SK-N-SH treated with all-trans-retinoic acid at 6 μM for 48 hours (cell line): ENCODE results near the gene POMGNT1.

Experiments used
- PATZ1 ChIP-seq: fragments of 250-450 bp; sonication (Bioruptor Pico); IDR thresholded peaks from 2 replicates; pipeline ENCODE4 v1.8.0; 2020; ENCODE audit warnings: mild to moderate bottlenecking, moderate library complexity, borderline replicate concordance
- ZC3H10 ChIP-seq: fragments of 250-450 bp; sonication (Bioruptor Pico); IDR thresholded peaks from 2 replicates; pipeline ENCODE4 v1.5.1; 2021; ENCODE audit warnings: mild to moderate bottlenecking, moderate library complexity

GRCh38 chr1:46244656-46245371, 46.6 kb upstream of the POMGNT1 start:
- no peak for TF ChIP-seq ZC3H10
- TF ChIP-seq PATZ1 (CRISPR knock-in tag): no peak
